Measurements from ENCODE around the gene BACE1. TPM values are rescaled to one million over a fixed set of nuclear protein-coding genes. Genes with fewer than 3 reads are reported as not detected.

The BACE1 gene
- total and polyA plus RNA-seq, 2 experiments from 2014 or later = 2.4 to 7.2 TPM

Small RNA genes lying within 50 kb of the gene (small RNA-seq; reads per million reads assigned to genes)
- not detected for gene RF00564 (ENCODE audit: low replicate concordance)

Other genes with a start within 250 kb of the BACE1 start
- gene SIK3, start 217.8 kb downstream of the BACE1 start, total RNA-seq (2014; rRNA removed; shearing (Covaris generic)) = 27.8 and 33.9 TPM in 2 replicates
- gene SIK3, start 217.8 kb downstream of the BACE1 start, polyA plus RNA-seq (2016; fragmentation: Nextera tagmentation; extraction: Ambion mirVana) = 6.1 and 7.3 TPM in 2 replicates
- 143 and 148 TPM in 2 replicates for gene PAFAH1B2, start 172.0 kb downstream of the BACE1 start, total RNA-seq (2014; rRNA removed; shearing (Covaris generic))
- 74.1 and 87.5 TPM in 2 replicates for gene PAFAH1B2, start 172.0 kb downstream of the BACE1 start, polyA plus RNA-seq (2016; fragmentation: Nextera tagmentation; extraction: Ambion mirVana)
- 11.3 and 12.1 TPM in 2 replicates for gene SIDT2, start 137.5 kb downstream of the BACE1 start, total RNA-seq (2014; rRNA removed; shearing (Covaris generic))
- gene SIDT2, start 137.5 kb downstream of the BACE1 start, polyA plus RNA-seq (2016; fragmentation: Nextera tagmentation; extraction: Ambion mirVana) = 7.5 and 9.2 TPM in 2 replicates
- 130 and 138 TPM in 2 replicates for gene TAGLN, start 116.9 kb downstream of the BACE1 start, total RNA-seq (2014; rRNA removed; shearing (Covaris generic))
- gene TAGLN, start 116.9 kb downstream of the BACE1 start, polyA plus RNA-seq (2016; fragmentation: Nextera tagmentation; extraction: Ambion mirVana) = 86.8 TPM in 2 replicates
- 46.4 and 61.1 TPM in 2 replicates for gene PCSK7, start 84.2 kb downstream of the BACE1 start, total RNA-seq (2014; rRNA removed; shearing (Covaris generic))
- gene PCSK7, start 84.2 kb downstream of the BACE1 start, polyA plus RNA-seq (2016; fragmentation: Nextera tagmentation; extraction: Ambion mirVana) = 12.4 and 12.5 TPM in 2 replicates
- 19.4 and 23.5 TPM in 2 replicates for gene RNF214, start 83.6 kb downstream of the BACE1 start, total RNA-seq (2014; rRNA removed; shearing (Covaris generic))
- 23.6 and 28.4 TPM in 2 replicates for gene RNF214, start 83.6 kb downstream of the BACE1 start, polyA plus RNA-seq (2016; fragmentation: Nextera tagmentation; extraction: Ambion mirVana)
- 8.5 and 10.6 TPM in 2 replicates for gene BACE1-AS, start 24.9 kb downstream of the BACE1 start, total RNA-seq (2014; rRNA removed; shearing (Covaris generic))
- 18.6 and 19.6 TPM in 2 replicates for gene BACE1-AS, start 24.9 kb downstream of the BACE1 start, polyA plus RNA-seq (2016; fragmentation: Nextera tagmentation; extraction: Ambion mirVana)
- 13.9 and 18.0 TPM in 2 replicates for gene CEP164, start 11.6 kb upstream of the BACE1 start, total RNA-seq (2014; rRNA removed; shearing (Covaris generic))
- gene CEP164, start 11.6 kb upstream of the BACE1 start, polyA plus RNA-seq (2016; fragmentation: Nextera tagmentation; extraction: Ambion mirVana) = 23.5 and 23.8 TPM in 2 replicates

Measured in GM23338 (cell line).